ENCODE results near the gene SLC25A41.

The SLC25A41 gene

GRCh38 chr19:6457958-6458694 is 24.6 kb upstream of the SLC25A41 start:
- POLR2A ChIA-PET (ENCODE audit: low non-redundant PET) = no interaction called here
- peak overlapping the region; percentile 82 for H3K27ac ChIP-seq
- TF ChIP-seq CTCF (conservative IDR thresholded peaks at IDR 0.05; ENCODE audit: low read depth) = no peak
- CTCF ChIA-PET = interaction anchor here (0.6 kb wide), 1 partner anchor 30 kb away, joined by 3 read pairs; no protein-coding TSS in a partner anchor
- no peak for DNase-seq (ENCODE audit: low spot score)

- CTCF ChIA-PET = no interaction called here
- TF ChIP-seq CTCF (conservative IDR thresholded peaks at IDR 0.05; ENCODE audit: low read depth) = no peak
- POLR2A ChIA-PET (ENCODE audit: low non-redundant PET) = no interaction called here
- H3K27ac ChIP-seq = no peak overlapping the region
- DNase-seq (ENCODE audit: low spot score) = no peak
Measured at GRCh38 chr19:6455924-6456323, 22.4 kb upstream of the SLC25A41 start.

GRCh38 chr19:6453951-6454565 is 20.5 kb upstream of the SLC25A41 start:
- CTCF ChIA-PET = no interaction called here
- no peak for TF ChIP-seq CTCF (conservative IDR thresholded peaks at IDR 0.05; ENCODE audit: low read depth)
- POLR2A ChIA-PET (ENCODE audit: low non-redundant PET) = no interaction called here
- no peak for DNase-seq (ENCODE audit: low spot score)
- H3K27ac ChIP-seq = no peak overlapping the region

- TF ChIP-seq CTCF (conservative IDR thresholded peaks at IDR 0.05; ENCODE audit: low read depth) = no peak
- no peak for DNase-seq (ENCODE audit: low spot score)
- H3K27ac ChIP-seq = no peak overlapping the region
- POLR2A ChIA-PET (ENCODE audit: low non-redundant PET) = no interaction called here
- CTCF ChIA-PET = no interaction called here
Measured at GRCh38 chr19:6452899-6453298, 19.3 kb upstream of the SLC25A41 start.

- ChIA-PET POLR2A (ENCODE audit: low non-redundant PET) (no interaction called here), CTCF (no interaction called here)
- no peak for DNase-seq (ENCODE audit: low spot score)
- no peak for TF ChIP-seq CTCF (conservative IDR thresholded peaks at IDR 0.05; ENCODE audit: low read depth)
- no peak overlapping the region for H3K27ac ChIP-seq
Measured at GRCh38 chr19:6452223-6452614, 18.7 kb upstream of the SLC25A41 start.

GRCh38 chr19:6451583-6452222 is 18.1 kb upstream of the SLC25A41 start:
- ChIA-PET POLR2A (ENCODE audit: low non-redundant PET) (no interaction called here), CTCF (no interaction called here)
- H3K27ac ChIP-seq = no peak overlapping the region
- DNase-seq (ENCODE audit: low spot score) = no peak
- no peak for TF ChIP-seq CTCF (conservative IDR thresholded peaks at IDR 0.05; ENCODE audit: low read depth)

All from RWPE1 (cell line).